K562 (cell line): ENCODE data around the gene TMA16.

ENCODE experiments used
- HDAC6 ChIP-seq: IDR thresholded peaks from 2 replicates; pipeline ENCODE4 v1.6.1; 2012; ENCODE audit warnings: low read depth, mild to moderate bottlenecking, control low read depth, inconsistent platforms, low read length, moderate library complexity
- JUN ChIP-seq, 2 experiments: sonication (generic) in 1 of 2; formaldehyde crosslinking in 1 of 2; IDR thresholded peaks; 2 replicates each; pipeline versions ENCODE4 v1.6.1 to v1.8.0; 2012 to 2022; ENCODE audit warnings: borderline replicate concordance in 2 of 2, mild to moderate bottlenecking in 2 of 2, improper control_type of control experiment in 1 of 2, low read depth in 1 of 2, low read length in 1 of 2, missing genetic modification reagents in 1 of 2
- RAD21 ChIP-seq, 2 experiments: fragments of 250-450 bp in 1 of 2; fragments of 450-650 bp in 1 of 2; sonication (Bioruptor Pico) in 1 of 2; formaldehyde crosslinking in 1 of 2; IDR thresholded peaks in 1 of 2; conservative IDR thresholded peaks in 1 of 2; 2 replicates each; pipeline versions ENCODE4 v1.4.0 to v1.8.0; 2020 to 2022; ENCODE audit warnings: mild to moderate bottlenecking in 2 of 2, moderate library complexity in 1 of 2
- TF ChIP-seq, protein P1 (sequence below), 3 experiments: IDR thresholded peaks in 2 of 3; conservative IDR thresholded peaks in 1 of 3; 2 replicates each; pipeline ENCODE4 v1.5.1; 2011 to 2012; ENCODE audit warnings: low read length in 3 of 3, mild to moderate bottlenecking in 3 of 3, control low read depth in 2 of 3, improper control_type of control experiment in 1 of 3, inconsistent platforms in 1 of 3, low read depth in 1 of 3, mixed read lengths in 1 of 3, moderate library complexity in 1 of 3; ENCODE audit not compliant: insufficient read depth in 2 of 3

GRCh38 chr4:163525982-163526381 lies 31.5 kb downstream of the TMA16 start:
- TF ChIP-seq JUN (IDR thresholded peaks at IDR 0.05; ENCODE audit: borderline replicate concordance, low read depth, low read length): no peak
- no peak for TF ChIP-seq JUN (CRISPR knock-in tag; IDR thresholded peaks at IDR 0.05; ENCODE audit: borderline replicate concordance)
- TF ChIP-seq, protein P1, sequence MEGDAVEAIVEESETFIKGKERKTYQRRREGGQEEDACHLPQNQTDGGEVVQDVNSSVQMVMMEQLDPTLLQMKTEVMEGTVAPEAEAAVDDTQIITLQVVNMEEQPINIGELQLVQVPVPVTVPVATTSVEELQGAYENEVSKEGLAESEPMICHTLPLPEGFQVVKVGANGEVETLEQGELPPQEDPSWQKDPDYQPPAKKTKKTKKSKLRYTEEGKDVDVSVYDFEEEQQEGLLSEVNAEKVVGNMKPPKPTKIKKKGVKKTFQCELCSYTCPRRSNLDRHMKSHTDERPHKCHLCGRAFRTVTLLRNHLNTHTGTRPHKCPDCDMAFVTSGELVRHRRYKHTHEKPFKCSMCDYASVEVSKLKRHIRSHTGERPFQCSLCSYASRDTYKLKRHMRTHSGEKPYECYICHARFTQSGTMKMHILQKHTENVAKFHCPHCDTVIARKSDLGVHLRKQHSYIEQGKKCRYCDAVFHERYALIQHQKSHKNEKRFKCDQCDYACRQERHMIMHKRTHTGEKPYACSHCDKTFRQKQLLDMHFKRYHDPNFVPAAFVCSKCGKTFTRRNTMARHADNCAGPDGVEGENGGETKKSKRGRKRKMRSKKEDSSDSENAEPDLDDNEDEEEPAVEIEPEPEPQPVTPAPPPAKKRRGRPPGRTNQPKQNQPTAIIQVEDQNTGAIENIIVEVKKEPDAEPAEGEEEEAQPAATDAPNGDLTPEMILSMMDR (IDR thresholded peaks at IDR 0.05 in 2 of 3, conservative IDR thresholded peaks at IDR 0.05 in 1 of 3; ENCODE audit: insufficient read depth in 2 of 3, low read depth in 1 of 3, low read length in 3 of 3): no peak
- no peak for TF ChIP-seq RAD21 (CRISPR knock-in tag; conservative IDR thresholded peaks at IDR 0.05 in 1 of 2, IDR thresholded peaks at IDR 0.05 in 1 of 2)
- no peak for TF ChIP-seq HDAC6
